K562 (cell line): Measurements from ENCODE around the gene ANKRD16.

Experiments
- CBX3 ChIP-seq, 2 experiments: IDR thresholded peaks; 1 replicate in 1 of 2; 2 replicates in 1 of 2; pipeline ENCODE4 v1.6.1; 2012; ENCODE audit warnings: inconsistent platforms in 2 of 2, low read length in 2 of 2, borderline replicate concordance in 1 of 2, control low read depth in 1 of 2
- CREB3L1 ChIP-seq: fragments of 450-650 bp; IDR thresholded peaks from 2 replicates; pipeline ENCODE4 v1.6.1; 2014; ENCODE audit warnings: low read depth, mild to moderate bottlenecking, moderate library complexity, borderline replicate concordance
- CTCF ChIP-seq, 3 experiments: IDR thresholded peaks in 2 of 3; conservative IDR thresholded peaks in 1 of 3; 2 replicates each; pipeline ENCODE4 v1.5.1; 2011 to 2012; ENCODE audit warnings: low read length in 3 of 3, mild to moderate bottlenecking in 3 of 3, control low read depth in 2 of 3, improper control_type of control experiment in 1 of 3, inconsistent platforms in 1 of 3, low read depth in 1 of 3, mixed read lengths in 1 of 3, moderate library complexity in 1 of 3; ENCODE audit not compliant: insufficient read depth in 2 of 3
- EZH2 ChIP-seq: IDR thresholded peaks from 2 replicates; pipeline ENCODE4 v1.6.1; 2012; ENCODE audit warnings: low read depth, mild to moderate bottlenecking, inconsistent platforms, low read length, borderline replicate concordance
- FOXA1 ChIP-seq: fragments of 450-650 bp; IDR thresholded peaks from 2 replicates; pipeline ENCODE4 v1.6.1; 2016; ENCODE audit warnings: mild to moderate bottlenecking, borderline replicate concordance
- FOXA3 ChIP-seq, 2 experiments: fragments of 450-650 bp in 1 of 2; sonication (generic) in 1 of 2; formaldehyde crosslinking; IDR thresholded peaks in 1 of 2; conservative IDR thresholded peaks in 1 of 2; 2 replicates each; pipeline versions ENCODE4 v1.4.0 to v1.8.0; 2020 to 2022; ENCODE audit warnings: mild to moderate bottlenecking in 2 of 2, missing genetic modification reagents in 1 of 2
- HNRNPL ChIP-seq: fragments of 200-400 bp; formaldehyde crosslinking; IDR thresholded peaks from 2 replicates; pipeline ENCODE4 v1.6.1; 2017; ENCODE audit warnings: low read depth, mild to moderate bottlenecking, low read length
- POLR2A ChIP-seq: fragments of 450-650 bp; conservative IDR thresholded peaks from 2 replicates; pipeline ENCODE4 v1.6.1; 2016
- RBM22 ChIP-seq: fragments of 200-400 bp; formaldehyde crosslinking; IDR thresholded peaks from 2 replicates; pipeline ENCODE4 v1.6.1; 2018; ENCODE audit warnings: low read length, low read depth; ENCODE audit not compliant: poor library complexity, severe bottlenecking
- TRIM24 ChIP-seq, 2 experiments: fragments of 450-650 bp; IDR thresholded peaks; 2 replicates each; pipeline ENCODE4 v1.6.1; 2016
- TF ChIP-seq, protein P1 (sequence below): sonication (generic); IDR thresholded peaks from 2 replicates; pipeline ENCODE4 v1.6.1; 2016
- TF ChIP-seq, protein P2 (sequence below): sonication (generic); formaldehyde crosslinking; IDR thresholded peaks from 2 replicates; pipeline ENCODE4 v1.8.0; 2022; ENCODE audit warnings: mild to moderate bottlenecking, missing genetic modification reagents, borderline replicate concordance

DNA sequence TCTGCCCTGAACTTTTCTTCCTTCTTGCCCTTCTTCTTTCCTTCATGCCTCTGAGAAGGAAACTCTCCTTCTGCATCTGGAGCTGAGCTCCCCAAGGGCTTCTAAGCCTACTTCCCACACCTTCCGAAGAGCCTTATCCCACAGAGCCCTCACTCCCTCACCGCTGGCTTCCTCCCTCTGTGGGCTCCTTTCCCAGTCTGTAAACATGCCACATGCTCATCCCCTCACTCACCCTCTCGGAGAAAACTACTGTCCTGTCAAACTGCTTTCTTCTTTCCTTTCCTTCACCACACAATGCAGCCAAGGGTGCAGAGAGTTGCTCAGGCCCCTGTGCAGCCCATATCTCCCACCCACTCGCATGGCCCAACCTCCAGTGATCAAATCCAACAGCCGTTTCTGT is 18.1 kb downstream of the ANKRD16 start:
- TF ChIP-seq RBM22 (no peak), CTCF (IDR thresholded peaks at IDR 0.05 in 2 of 3, conservative IDR thresholded peaks at IDR 0.05 in 1 of 3; ENCODE audit: insufficient read depth in 2 of 3, low read depth in 1 of 3, low read length in 3 of 3) (no peak), TRIM24 (IDR thresholded peaks at IDR 0.05) (no peak), POLR2A (no peak), FOXA1 (no peak), HNRNPL (no peak), CBX3 (IDR thresholded peaks at IDR 0.05; ENCODE audit: borderline replicate concordance in 1 of 2, low read length in 2 of 2) (no peak), FOXA3 (CRISPR knock-in tag; conservative IDR thresholded peaks at IDR 0.05 in 1 of 2, IDR thresholded peaks at IDR 0.05 in 1 of 2) (no peak), EZH2 (no peak), CREB3L1 (no peak)
- TF ChIP-seq, protein P1, sequence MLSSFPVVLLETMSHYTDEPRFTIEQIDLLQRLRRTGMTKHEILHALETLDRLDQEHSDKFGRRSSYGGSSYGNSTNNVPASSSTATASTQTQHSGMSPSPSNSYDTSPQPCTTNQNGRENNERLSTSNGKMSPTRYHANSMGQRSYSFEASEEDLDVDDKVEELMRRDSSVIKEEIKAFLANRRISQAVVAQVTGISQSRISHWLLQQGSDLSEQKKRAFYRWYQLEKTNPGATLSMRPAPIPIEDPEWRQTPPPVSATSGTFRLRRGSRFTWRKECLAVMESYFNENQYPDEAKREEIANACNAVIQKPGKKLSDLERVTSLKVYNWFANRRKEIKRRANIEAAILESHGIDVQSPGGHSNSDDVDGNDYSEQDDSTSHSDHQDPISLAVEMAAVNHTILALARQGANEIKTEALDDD, result no peak
- TF ChIP-seq, protein P2, sequence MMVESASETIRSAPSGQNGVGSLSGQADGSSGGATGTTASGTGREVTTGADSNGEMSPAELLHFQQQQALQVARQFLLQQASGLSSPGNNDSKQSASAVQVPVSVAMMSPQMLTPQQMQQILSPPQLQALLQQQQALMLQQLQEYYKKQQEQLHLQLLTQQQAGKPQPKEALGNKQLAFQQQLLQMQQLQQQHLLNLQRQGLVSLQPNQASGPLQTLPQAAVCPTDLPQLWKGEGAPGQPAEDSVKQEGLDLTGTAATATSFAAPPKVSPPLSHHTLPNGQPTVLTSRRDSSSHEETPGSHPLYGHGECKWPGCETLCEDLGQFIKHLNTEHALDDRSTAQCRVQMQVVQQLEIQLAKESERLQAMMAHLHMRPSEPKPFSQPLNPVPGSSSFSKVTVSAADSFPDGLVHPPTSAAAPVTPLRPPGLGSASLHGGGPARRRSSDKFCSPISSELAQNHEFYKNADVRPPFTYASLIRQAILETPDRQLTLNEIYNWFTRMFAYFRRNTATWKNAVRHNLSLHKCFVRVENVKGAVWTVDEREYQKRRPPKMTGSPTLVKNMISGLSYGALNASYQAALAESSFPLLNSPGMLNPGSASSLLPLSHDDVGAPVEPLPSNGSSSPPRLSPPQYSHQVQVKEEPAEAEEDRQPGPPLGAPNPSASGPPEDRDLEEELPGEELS (CRISPR knock-in tag), result no peak
